ENCODE measurements around the gene KIF26A.
"Not testable (repeated sequence)": the region's sequence is repeated elsewhere in the genome, so short reads cannot be mapped to it uniquely, and the experiment has no call there.

DNA sequence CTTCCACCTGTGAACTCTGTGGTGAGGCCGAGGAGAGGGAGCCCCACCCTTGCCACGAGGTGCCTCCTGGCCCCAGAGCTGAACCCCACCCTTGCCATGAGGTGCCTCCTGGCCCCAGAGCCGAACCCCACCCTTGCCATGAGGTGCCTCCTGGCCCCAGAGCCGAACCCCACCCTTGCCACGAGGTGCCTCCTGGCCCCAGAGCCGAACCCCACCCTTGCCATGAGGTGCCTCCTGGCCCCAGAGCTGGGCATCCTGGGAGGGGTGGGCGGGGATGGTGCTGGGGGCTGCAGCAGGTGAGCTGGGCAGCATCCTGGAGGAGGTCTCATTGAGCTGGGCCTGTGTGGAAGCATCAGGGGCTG, 15.0 kb downstream of the KIF26A start:
- TF ChIP-seq, protein P1, sequence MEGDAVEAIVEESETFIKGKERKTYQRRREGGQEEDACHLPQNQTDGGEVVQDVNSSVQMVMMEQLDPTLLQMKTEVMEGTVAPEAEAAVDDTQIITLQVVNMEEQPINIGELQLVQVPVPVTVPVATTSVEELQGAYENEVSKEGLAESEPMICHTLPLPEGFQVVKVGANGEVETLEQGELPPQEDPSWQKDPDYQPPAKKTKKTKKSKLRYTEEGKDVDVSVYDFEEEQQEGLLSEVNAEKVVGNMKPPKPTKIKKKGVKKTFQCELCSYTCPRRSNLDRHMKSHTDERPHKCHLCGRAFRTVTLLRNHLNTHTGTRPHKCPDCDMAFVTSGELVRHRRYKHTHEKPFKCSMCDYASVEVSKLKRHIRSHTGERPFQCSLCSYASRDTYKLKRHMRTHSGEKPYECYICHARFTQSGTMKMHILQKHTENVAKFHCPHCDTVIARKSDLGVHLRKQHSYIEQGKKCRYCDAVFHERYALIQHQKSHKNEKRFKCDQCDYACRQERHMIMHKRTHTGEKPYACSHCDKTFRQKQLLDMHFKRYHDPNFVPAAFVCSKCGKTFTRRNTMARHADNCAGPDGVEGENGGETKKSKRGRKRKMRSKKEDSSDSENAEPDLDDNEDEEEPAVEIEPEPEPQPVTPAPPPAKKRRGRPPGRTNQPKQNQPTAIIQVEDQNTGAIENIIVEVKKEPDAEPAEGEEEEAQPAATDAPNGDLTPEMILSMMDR (IDR thresholded peaks at IDR 0.05), result not testable (repeated sequence)
- TF ChIP-seq POLR2AphosphoS5, POLR2A (IDR thresholded peaks at IDR 0.05): not testable (repeated sequence)

All from prostate gland (tissue), 2 donors.